Measurements from ENCODE around the gene C1QTNF5.

DNA sequence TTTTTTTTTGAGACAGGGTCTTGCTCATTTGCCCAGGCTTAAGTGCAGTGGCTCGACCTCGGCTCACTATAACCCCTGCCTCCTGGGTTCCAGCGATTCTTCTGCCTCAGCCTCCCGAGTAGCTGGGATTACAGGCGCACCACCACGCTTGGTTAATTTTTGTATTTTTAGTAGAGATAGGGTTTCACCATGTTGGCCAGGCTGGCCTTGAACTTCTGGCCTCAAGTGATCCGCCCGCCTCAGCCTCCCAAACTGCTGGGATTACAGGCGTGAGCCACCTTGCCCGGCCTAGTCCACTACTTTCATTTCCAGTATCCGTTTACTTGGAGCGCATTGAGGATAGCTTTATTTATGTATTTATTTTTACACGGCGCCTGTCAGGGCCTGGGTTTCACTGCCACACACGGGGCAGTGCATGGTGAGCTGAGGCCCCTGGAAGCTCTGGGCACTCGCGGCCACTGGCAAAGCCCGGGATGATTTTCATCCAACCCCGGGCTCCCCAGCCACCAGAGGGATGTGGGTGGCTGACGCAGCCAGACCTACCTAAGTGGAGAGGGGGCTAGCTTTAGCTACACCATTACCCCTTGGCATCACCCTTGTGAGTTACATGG lies 17.7 kb downstream of the C1QTNF5 start:
- TF ChIP-seq, protein P1, sequence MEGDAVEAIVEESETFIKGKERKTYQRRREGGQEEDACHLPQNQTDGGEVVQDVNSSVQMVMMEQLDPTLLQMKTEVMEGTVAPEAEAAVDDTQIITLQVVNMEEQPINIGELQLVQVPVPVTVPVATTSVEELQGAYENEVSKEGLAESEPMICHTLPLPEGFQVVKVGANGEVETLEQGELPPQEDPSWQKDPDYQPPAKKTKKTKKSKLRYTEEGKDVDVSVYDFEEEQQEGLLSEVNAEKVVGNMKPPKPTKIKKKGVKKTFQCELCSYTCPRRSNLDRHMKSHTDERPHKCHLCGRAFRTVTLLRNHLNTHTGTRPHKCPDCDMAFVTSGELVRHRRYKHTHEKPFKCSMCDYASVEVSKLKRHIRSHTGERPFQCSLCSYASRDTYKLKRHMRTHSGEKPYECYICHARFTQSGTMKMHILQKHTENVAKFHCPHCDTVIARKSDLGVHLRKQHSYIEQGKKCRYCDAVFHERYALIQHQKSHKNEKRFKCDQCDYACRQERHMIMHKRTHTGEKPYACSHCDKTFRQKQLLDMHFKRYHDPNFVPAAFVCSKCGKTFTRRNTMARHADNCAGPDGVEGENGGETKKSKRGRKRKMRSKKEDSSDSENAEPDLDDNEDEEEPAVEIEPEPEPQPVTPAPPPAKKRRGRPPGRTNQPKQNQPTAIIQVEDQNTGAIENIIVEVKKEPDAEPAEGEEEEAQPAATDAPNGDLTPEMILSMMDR (IDR thresholded peaks at IDR 0.05): no peak
- no peak for TF ChIP-seq EP300 (IDR thresholded peaks at IDR 0.05)
